Measurements from ENCODE around the gene CLVS2.
A peak's percentile ranks its signal among the peaks of the same experiment; 100 is the strongest.

CLVS2 gene

GRCh38 chr6:122995921-122996793 is at the start of gene CLVS2:
Gene CLVS2 (plus strand): TSS chr6:122996235. CDS start chr6:122997778, 1,543 bp downstream.
- no peak for DNase-seq

- peak; percentile 43 to 72 for DNase-seq
Observed at GRCh38 chr6:122947355-122947754, 48.7 kb upstream of the CLVS2 start.

DNA sequence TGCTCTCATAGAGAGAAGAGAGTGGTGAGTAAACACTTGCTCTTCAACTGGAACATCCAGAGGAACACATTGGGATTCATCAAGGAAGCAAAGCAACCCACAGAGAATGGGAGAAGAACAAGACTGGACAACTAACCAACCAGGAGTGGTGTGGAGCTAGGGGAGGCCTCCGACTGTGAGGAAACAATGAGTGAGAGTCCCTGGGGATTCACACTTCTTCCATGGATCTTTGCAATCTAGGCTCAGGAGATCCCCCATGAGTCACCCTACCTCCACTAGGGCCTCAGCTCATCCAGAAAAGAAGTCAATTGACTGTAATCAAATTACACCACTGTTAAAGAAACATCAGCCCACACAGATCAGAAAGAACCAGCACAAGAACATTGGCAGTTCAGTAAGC is 42.3 kb upstream of the CLVS2 start:
- no peak for DNase-seq

DNA sequence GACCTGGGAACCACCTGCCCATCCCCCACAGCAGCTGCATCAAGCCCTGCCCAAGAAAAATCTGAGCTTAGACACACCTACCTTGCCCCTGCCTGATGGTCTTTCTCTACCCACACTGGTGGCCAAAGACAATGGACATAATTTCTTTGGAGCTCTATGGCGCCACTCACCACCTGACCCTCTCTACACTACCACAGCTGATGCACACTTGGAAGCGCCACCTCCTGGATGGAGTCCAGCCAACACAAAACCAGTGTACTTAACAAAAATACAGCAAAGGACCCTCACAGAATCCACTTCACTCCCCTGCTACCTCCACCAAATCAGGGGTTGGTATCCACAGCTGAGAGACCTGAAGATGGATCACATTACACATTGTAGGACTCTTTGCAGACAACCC is 39.7 kb upstream of the CLVS2 start:
- no peak for DNase-seq

GRCh38 chr6:122962000-122962624 is 33.9 kb upstream of the CLVS2 start:
- DNase-seq, result no peak

DNA sequence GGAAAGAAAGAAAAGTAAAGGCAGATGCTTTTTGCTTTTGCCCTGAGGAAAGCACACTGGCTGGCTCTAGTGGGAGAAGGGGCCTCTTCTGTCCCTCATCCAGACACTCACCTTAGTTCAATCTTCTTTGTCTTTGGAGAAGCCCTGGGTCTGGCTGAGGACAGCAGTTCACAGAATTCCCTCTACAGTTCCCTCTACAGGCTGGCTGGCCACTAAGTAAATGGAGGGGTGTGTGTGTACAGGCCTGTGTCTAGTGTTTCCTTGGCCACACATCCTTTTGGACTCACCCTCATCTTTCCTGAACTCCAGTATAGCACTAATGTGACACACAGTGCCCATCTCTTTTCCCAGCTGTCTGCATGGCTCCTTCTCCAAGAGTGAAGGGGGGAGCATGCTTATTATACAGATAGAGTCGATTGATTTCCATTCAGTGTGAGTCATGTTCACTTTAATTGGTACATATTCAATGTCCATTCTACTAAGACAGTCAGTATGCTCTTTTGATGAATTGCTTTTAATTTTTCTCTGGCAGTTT is 26.0 kb upstream of the CLVS2 start:
- no peak for DNase-seq

GRCh38 chr6:122977180-122977579 is 18.9 kb upstream of the CLVS2 start:
- DNase-seq, result no peak

DNA sequence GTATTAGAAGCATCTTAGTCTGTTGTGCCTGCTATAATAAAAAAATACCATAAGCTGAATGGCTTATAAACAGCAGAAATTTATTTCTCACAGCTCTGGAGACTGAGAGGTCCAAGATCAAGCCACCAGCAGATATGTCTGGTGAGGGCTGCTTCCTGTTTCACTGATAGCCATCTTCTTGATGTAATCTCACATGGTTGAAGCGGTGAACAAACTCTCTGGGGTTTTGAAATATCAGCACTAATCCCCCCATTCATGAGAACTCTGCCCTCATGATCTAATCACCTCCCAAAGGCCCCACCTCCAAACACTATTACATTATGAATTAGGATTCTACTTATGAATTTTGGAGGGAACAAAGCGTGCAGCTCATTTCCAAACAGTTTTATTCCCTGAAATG is 11.6 kb upstream of the CLVS2 start:
- DNase-seq, result no peak

GRCh38 chr6:122994256-122994655 is 1.8 kb upstream of the CLVS2 start:
- DNase-seq, result no peak

DNA sequence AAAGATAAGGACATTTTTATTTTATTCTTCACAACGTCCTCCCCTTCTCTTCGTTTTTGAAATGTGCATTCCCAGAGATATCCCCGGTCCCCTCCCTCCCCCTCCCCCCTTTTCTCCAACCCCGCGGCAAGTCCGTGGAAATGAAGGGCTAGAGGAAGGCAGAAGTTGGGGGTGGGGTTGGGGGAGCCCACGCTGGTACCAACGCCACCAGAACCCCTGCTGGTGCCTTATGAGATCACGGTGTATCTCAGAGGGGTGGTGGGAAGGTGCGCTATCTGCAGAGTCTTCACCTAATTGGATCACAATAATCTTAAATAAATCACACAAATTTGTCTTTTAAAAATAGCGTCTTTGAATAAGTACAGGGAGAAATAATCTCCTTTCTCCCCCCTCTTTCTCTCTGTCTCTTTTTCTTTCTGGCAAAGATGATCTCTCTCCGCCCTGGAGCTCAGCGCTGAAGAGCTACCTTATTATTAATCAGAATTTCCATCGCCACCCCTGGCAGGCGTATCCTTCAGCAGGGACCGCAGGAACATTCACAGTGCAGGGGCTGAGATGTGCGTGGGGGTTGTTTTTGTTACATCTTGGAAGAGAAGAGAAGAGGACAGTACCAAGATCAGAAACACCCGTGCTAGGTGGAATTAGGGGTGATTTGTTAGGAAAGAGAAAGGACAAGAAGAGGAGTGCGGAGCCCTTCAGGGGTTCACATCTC is 915 bp downstream of the CLVS2 start:
- no peak for DNase-seq

GRCh38 chr6:122997541-122998150 is 1.6 kb downstream of the CLVS2 start:
- no peak for DNase-seq

- DNase-seq, result no peak
Observed at GRCh38 chr6:122998403-122998975, 2.5 kb downstream of the CLVS2 start.

GRCh38 chr6:123000244-123000770 is 4.3 kb downstream of the CLVS2 start:
- no peak for DNase-seq

GRCh38 chr6:123001540-123001939 is 5.5 kb downstream of the CLVS2 start:
- DNase-seq, result no peak

DNA sequence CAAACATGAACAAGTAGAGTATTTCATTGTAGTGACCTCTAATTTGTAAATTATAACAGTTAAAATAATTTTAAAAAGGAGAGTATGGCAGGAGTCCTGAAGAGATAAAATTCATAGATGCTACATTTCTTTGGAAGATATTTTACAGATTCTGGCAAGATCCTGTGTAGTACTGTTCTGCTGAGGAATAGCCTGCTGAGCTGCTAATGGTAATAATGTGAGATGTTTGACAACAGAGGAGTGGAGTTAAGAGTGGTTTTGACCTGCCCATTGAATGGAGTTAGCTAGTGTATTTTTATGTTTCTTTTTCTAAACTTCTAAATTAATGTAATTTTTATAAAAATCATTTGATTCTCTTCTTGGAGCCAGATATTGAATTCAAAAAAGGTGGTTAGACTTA is 11.8 kb downstream of the CLVS2 start:
- no peak for DNase-seq

DNA sequence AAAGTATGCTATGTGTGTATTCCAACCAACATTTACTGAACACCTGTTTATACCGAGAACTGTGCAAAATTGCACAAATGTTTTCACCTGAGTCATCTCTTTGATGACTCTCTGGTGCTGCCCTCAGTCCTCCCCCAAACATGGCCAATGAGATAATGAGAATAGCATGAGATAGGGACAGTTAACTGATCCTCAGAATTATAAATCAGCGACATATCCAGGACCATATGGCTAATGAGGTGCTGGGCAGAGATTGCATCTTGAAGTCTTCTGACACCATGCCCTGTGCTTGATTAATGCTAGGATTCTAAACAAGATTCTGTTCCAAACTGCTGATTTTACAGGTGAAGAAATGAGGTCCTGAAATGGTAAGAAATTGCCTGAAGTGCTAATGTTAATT is 13.0 kb downstream of the CLVS2 start:
- no peak for DNase-seq

DNA sequence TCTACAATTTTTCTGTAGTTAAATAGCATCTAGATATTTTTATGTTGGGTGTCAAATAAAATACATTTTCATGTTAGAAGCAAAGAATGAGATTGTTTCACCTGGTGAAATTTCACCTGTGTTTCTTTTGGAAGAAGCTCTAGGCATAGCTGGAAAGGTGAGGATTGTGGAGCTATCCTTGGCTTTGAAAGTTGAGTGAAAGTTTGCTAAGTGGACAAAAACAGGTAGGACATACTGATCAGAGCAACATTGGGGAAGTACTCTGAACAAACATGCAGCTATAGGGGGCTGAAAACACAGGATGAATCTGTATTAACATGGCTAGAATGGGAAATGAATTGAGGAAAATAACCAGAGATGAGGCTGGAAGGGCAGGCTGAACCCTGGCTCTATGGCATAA is 18.8 kb downstream of the CLVS2 start:
- DNase-seq, result no peak

DNA sequence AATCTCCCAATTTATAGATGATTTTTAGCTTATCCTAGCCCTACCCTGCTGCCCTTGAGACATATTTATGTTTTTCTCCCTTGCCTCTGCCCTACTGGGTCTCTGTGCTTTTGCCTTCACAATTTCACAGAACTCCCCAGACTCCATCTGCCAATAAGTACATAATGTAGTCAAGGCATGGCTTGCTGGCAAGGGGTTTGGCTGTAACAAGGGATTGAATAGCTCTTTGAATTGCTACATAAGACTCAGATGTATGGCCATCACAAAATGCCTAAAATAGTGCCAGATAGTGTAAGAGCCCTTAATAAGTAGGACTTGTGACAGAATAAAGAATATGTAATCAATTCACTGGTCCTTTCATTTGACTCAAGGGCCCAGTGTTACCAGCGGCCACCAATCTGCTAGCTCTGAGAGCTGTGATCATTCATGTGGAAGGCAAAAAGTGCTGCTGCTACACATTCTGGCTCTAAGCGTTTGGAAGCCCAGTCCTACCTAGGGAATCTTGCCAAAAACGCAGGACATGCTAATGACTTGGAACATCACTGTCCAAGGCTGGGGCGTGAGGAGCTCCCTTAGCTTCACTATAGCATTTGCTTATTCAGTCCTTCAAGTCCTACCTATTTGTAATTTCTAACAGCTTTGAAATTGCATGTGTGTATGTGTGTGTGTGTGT is 20.5 kb downstream of the CLVS2 start:
- DNase-seq, result no peak

DNA sequence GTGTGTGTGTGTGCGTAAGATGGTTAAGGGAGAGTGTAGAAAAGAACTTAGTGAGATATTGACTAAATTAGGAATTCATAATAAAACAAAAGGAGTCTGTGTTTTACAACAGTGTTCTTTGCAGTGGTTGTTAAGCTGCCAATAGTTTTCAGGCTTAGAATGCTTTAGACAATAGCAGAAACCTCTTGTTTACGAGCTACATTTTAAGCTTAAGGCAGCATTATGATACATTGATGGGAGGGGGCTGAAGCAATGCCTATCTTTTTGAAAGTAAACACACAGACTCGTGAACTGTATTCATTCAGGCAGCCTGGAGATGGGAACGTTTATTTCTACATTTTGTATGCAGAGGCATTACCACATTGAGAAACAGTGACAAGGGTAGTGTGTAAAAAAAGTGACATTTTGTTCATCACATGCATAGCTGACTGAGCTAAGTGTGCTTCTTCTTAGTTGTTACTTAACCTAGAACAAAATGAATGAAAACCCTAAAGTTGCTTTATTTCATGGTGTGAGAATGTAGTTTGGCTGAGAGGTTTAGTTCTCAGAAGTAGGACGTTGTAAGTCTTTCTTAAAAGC is 21.2 kb downstream of the CLVS2 start:
- no peak for DNase-seq

DNA sequence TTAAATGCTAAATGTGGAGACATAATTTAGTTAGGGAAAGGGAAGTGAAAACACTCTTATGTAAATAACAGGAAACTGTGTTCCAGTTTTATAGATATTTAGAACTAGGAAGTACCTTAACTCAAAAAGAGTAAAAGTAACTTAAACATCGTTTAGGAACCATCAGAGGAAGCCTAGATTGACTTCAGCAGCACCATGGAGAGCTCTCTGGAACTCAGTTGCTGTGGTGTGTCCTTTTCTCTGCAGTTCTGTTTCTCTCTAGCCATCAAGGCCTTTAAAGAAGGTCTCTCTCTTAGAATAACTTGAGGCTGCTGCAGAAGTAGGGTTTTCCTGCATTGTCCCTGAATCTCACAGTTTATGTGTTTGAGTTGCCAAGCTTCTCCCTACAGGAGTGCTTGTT is 26.9 kb downstream of the CLVS2 start:
- DNase-seq, result peak; percentile 33 to 47

- DNase-seq, result no peak
Observed at GRCh38 chr6:123024976-123025375, 28.9 kb downstream of the CLVS2 start.

- no peak for DNase-seq
Observed at GRCh38 chr6:123027408-123027807, 31.4 kb downstream of the CLVS2 start.
